ENCODE results near the gene TFEB.

DNA sequence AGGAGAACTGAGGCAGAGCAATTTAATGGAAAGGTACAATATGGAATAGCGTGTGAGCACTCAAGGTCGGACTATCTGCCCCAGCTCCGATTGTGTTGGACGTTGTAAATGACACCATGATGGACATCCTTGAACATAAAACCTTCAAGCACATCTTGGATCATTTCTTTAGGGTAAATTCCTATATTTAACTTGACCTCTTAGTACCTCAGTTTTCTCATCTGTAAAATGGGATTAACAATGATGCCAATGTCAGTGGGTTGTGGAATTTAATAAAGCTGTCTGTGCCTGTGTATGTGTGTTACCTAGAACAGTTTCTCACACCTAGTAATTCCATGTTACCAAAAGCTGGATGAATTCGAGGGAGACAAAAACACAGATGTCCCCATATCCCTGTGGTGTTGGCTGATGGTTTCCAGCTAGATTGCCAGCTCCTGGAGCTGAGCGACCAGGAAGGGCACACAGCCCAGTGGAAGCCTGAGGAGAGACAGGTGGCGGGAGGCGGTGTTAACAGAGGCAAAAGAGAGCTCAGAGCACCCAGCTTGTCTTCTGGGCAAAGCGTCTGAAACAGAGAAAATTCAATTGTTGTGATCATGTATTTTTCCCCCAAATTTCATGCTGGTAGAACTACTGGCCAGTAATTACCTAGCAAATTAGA, 64.6 kb downstream of the TFEB start:
- TF ChIP-seq, protein P1, sequence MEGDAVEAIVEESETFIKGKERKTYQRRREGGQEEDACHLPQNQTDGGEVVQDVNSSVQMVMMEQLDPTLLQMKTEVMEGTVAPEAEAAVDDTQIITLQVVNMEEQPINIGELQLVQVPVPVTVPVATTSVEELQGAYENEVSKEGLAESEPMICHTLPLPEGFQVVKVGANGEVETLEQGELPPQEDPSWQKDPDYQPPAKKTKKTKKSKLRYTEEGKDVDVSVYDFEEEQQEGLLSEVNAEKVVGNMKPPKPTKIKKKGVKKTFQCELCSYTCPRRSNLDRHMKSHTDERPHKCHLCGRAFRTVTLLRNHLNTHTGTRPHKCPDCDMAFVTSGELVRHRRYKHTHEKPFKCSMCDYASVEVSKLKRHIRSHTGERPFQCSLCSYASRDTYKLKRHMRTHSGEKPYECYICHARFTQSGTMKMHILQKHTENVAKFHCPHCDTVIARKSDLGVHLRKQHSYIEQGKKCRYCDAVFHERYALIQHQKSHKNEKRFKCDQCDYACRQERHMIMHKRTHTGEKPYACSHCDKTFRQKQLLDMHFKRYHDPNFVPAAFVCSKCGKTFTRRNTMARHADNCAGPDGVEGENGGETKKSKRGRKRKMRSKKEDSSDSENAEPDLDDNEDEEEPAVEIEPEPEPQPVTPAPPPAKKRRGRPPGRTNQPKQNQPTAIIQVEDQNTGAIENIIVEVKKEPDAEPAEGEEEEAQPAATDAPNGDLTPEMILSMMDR (IDR thresholded peaks at IDR 0.05), result no peak
- TF ChIP-seq POLR2A (IDR thresholded peaks at IDR 0.05), result no peak

Measured in thyroid gland (tissue), 4 donors.